Duodenal mucosa (tissue), 2 donors: ENCODE measurements around the gene MID2.
"Not testable (repeated sequence)": the region's sequence is repeated elsewhere in the genome, so short reads cannot be mapped to it uniquely, and the experiment has no call there.

Source experiments
- H3K27ac ChIP-seq: one replicate; pipeline ENCODE4 v1.7.0; 2013; ENCODE audit warnings: low read depth, low read length
- H3K27me3 ChIP-seq, 2 donors: one replicate each; pipeline ENCODE4 v1.7.0; 2013; ENCODE audit warnings: low read length in 2 of 2, control low read depth in 1 of 2; ENCODE audit not compliant: insufficient read depth in 2 of 2, control insufficient read depth in 1 of 2
- H3K36me3 ChIP-seq, 2 donors: one replicate each; pipeline ENCODE4 v1.7.0; 2013; ENCODE audit warnings: low read length in 2 of 2, control low read depth in 1 of 2; ENCODE audit not compliant: insufficient read depth in 2 of 2, control insufficient read depth in 1 of 2
- H3K4me1 ChIP-seq, 2 donors: one replicate each; pipeline ENCODE4 v1.7.0; 2013; ENCODE audit warnings: low read length in 2 of 2, control low read depth in 1 of 2; ENCODE audit not compliant: insufficient read depth in 2 of 2, control insufficient read depth in 1 of 2
- H3K4me3 ChIP-seq, 2 donors: one replicate each; pipeline ENCODE4 v1.7.0; 2013; ENCODE audit warnings: low read length in 2 of 2, low read depth in 1 of 2
- H3K9ac ChIP-seq, 2 donors: one replicate each; pipeline ENCODE4 v1.7.0; 2013; ENCODE audit warnings: low read length in 2 of 2, low read depth in 1 of 2
- H3K9me3 ChIP-seq, 2 donors: one replicate each; pipeline ENCODE4 v1.7.0; 2013; ENCODE audit warnings: low read length in 2 of 2, control low read depth in 1 of 2; ENCODE audit not compliant: control insufficient read depth in 1 of 2

Gene MID2

DNA sequence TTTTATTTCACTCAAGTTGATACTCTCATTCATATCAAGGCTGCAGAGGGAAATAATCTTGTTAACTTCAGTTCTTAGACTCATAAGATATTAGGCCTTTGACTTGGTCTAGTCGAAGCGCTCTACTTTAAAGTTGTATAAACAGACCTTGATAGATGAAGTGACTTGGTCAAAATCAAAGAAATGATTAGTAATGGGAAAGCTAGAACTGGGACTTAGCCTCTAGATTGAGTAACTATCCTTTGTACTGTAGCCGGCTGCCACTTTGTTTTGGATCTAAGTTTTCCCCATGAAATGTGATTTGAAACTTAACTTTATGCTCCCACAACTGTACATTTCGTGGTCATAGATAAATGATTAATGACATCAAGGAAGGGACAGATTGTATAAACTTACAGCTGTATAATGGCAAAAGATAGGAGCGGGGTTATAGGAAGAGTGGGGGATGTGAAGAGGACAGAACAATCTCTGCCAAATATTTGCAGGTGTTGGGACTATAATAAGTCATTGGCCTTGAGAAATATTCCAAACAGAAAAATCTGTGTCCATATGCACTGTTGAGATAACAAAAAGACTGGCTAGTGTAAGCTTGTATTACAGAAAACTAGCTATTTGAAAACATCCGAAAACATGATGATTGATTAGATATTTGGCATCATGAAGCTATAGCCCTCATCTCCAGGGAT is 17.2 kb downstream of the MID2 start:
- H3K27me3 ChIP-seq: no peaks in the 10 kb centered on the region
- no peaks in the 10 kb centered on the region for H3K9me3 ChIP-seq
- no peaks in the 10 kb centered on the region for H3K4me1 ChIP-seq
- no peaks in the 10 kb centered on the region for H3K36me3 ChIP-seq
- no peak overlapping the region for H3K4me3 ChIP-seq
- H3K9ac ChIP-seq: no peak overlapping the region
- no peak overlapping the region for H3K27ac ChIP-seq

DNA sequence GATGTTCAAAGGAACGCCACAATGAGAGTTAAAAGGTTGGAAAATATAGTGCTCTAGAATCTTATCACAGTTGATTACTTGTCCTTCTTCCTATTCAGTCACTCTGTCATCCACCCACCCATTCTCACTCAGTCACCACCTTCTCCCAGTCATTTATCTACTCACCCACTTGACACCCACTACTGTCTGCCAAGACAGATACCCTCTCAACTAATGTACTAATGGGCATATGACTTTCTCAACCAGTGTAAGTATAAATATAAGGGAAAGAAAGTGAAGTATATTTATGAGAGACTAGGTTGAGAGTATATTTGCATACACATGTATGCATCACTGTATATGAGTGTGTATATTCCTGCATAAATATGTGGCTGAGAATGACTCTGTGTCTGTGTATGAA is 20.0 kb downstream of the MID2 start:
- H3K27ac ChIP-seq: no peak overlapping the region
- H3K27me3 ChIP-seq: no peaks in the 10 kb centered on the region
- no peak overlapping the region for H3K4me3 ChIP-seq
- no peaks in the 10 kb centered on the region for H3K9me3 ChIP-seq
- no peaks in the 10 kb centered on the region for H3K36me3 ChIP-seq
- H3K4me1 ChIP-seq: no peaks in the 10 kb centered on the region
- no peak overlapping the region for H3K9ac ChIP-seq

DNA sequence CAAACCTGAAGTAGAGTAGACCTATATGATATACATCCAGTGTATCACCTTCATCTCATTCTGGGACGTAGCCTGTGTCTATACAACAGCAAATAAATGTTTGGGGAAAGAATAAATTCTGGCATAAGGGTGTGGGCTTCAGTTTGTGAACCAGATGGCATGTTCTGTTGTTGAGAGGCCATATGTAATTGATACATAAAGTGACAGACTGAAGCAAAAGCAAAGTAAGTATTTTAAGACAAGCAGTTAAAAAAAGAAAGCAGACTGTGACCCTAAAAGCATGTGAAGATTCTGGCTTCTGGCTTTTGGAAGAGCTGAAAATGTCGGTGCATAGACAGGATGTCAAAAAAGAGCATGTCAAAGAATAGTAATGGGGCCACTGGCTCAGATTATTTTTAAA is 22.9 kb downstream of the MID2 start:
- no peak overlapping the region for H3K4me3 ChIP-seq
- H3K9me3 ChIP-seq: no peaks in the 10 kb centered on the region
- H3K4me1 ChIP-seq: no peaks in the 10 kb centered on the region
- no peak overlapping the region for H3K27ac ChIP-seq
- no peaks in the 10 kb centered on the region for H3K27me3 ChIP-seq
- H3K9ac ChIP-seq: no peak overlapping the region
- H3K36me3 ChIP-seq: no peaks in the 10 kb centered on the region

DNA sequence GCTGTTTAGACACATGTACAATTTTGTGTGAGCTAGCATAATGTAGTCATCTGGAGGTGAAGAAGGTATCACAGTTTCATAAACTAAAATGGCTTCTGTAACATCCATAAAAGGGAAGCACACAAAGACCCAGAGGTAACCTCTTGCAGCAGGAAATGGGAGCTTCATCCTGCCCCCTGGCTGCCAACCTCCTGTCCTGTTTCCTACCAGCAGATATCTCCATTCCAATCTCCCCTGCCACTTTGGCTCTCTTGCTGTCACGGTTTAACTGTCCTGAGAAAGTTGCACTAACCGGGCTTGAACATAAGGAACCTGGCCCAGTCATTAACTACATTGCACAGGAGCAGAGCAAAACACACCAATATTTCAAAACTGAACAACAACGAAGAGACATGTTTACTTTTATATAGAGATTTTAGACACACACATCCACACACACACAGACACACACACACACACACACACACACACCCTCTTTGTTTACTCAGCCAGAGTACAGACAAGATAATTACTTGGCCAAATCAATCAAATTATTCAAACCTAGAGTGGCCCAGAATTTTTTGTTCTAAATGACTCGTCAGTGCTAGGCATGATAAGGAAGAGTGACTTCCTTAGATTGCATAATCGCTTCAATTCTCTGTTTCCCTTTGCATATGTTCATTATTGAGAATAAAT is 24.2 kb downstream of the MID2 start:
- Histone ChIP-seq H3K27ac (no peak overlapping the region), H3K27me3 (no peaks in the 10 kb centered on the region)

DNA sequence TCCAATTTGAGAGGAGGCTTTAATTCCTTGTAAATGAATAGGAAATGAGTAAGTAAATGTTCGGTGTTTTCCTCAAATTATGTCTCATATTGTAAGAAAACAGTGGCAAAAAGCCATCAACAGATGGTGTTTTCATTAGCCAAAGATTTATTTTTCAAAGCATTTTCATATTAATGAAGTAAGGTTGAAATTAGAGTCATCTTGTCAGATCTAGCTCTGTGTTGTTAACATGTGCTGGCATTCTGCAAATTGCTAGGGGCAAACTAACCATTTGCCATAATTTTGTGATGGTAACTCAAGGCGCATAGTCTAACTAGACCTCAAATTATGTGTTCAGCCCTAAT is 24.7 kb downstream of the MID2 start:
- H3K4me1 ChIP-seq: no peaks in the 10 kb centered on the region
- H3K9me3 ChIP-seq: no peaks in the 10 kb centered on the region
- H3K9ac ChIP-seq: no peak overlapping the region
- no peaks in the 10 kb centered on the region for H3K27me3 ChIP-seq
- H3K27ac ChIP-seq: no peak overlapping the region
- H3K36me3 ChIP-seq: no peaks in the 10 kb centered on the region
- H3K4me3 ChIP-seq: no peak overlapping the region

More for the DNA sequence above, 24.2 kb downstream of the MID2 start:
- Histone ChIP-seq H3K9me3 (no peaks in the 10 kb centered on the region), H3K4me3 (no peak overlapping the region), H3K4me1 (no peaks in the 10 kb centered on the region), H3K36me3 (no peaks in the 10 kb centered on the region), H3K9ac (no peak overlapping the region)

DNA sequence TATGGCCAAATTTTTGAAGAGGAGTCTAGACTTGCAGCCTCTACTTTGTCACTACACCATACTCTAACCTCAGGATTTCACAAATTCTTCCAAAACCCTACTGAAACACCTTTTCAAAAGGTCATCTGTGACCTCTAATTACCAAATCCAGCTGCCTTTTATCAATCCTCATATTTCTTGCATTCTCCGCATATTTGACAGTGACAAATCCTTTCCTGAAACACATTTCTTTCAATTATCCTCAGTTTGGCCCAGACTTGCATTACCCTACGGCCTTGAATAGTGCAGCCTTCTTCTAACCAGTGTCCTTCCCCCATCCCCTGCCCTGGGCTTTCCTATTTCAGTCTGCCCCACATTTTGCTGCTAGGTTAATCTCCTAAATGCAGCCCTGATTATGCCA is 25.5 kb downstream of the MID2 start:
- Histone ChIP-seq H3K4me1 (no peaks in the 10 kb centered on the region), H3K27me3 (no peaks in the 10 kb centered on the region), H3K9me3 (no peaks in the 10 kb centered on the region), H3K36me3 (no peaks in the 10 kb centered on the region), H3K4me3 (no peak overlapping the region), H3K27ac (no peak overlapping the region), H3K9ac (no peak overlapping the region)

DNA sequence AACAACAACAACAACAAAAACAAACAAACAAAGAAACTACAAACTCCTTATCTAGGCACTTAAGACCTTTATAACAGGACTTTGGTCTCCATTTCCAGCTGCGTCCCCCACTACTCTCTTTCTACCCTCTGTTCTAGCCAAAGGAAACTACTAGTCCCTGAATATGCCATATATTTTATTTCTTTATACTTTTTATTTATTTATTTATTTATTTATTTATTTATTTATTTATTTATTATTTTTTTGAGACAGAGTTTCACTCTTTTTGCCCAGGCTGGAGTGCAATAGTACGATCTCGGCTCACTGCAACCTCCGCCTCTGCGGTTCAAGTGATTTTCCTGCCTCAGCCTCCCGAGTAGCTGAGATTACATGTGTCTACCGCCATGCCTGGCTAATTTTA is 26.0 kb downstream of the MID2 start:
- not testable (repeated sequence) for H3K4me3 ChIP-seq, H3K27ac ChIP-seq, H3K4me1 ChIP-seq, H3K9me3 ChIP-seq, H3K27me3 ChIP-seq, H3K36me3 ChIP-seq, H3K9ac ChIP-seq

DNA sequence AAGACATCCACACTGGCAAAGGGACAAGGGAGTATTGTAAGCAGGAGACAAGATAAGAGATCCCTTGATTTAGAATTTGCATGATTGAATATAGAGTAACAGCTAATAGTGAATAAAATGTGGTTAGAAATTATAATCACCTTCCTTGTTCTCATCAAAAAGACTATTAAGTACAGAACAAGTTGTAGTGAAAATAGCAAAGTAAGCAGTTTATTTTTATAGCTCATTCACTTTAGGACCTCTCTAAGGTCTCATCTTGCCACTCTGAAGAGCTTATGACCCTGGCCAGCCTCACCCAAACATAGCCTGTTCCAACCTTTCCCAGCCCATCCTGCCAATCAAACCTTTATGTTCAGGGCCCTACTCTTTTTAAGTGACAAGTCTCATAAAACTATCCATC is 30.6 kb downstream of the MID2 start:
- H3K4me1 ChIP-seq: no peaks in the 10 kb centered on the region
- H3K9ac ChIP-seq: no peak overlapping the region
- H3K9me3 ChIP-seq: no peaks in the 10 kb centered on the region
- H3K36me3 ChIP-seq: no peaks in the 10 kb centered on the region
- H3K4me3 ChIP-seq: no peak overlapping the region
- H3K27ac ChIP-seq: no peak overlapping the region
- H3K27me3 ChIP-seq: no peaks in the 10 kb centered on the region

DNA sequence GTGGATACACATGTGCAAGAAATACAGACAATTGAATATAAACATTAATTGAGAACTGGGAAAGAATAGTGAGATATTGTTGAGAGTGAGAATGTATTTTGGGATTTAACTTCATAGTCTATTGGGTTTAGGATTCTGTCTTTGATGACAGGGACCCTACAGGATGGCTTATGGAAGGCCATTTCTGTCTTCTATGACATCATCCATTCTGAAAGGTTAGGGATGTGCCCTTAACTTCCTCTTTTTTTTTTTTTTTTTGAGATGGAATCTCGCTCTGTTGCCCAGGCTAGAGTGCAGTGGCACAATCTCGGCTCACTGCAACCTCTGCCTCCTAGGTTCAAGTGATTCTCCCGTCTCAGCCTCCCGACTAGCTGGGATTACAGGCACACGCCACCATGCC is 31.4 kb downstream of the MID2 start:
- H3K27me3 ChIP-seq, H3K4me1 ChIP-seq, H3K36me3 ChIP-seq, H3K4me3 ChIP-seq, H3K27ac ChIP-seq, H3K9ac ChIP-seq, H3K9me3 ChIP-seq: not testable (repeated sequence)

DNA sequence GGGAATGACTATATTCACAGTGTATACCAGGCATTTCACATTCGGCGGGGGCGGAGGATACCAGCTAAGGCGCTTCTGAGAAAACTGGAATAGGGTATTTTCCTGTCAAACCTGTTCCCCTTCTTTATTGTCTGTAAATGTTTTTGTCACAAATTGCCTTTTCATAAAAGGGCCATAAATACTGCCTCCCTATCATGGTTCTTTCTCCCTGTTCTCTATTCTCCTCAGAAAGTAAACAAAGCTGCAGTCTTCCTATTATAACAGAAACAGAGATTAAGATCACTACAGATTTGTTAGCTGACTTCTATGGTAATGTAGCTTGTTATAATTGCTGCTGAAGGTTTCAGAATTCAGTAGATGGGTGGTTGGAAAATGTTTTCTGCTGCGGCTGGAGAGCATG is 32.2 kb downstream of the MID2 start:
- Histone ChIP-seq H3K4me1 (no peaks in the 10 kb centered on the region), H3K27me3 (no peaks in the 10 kb centered on the region), H3K9me3 (no peaks in the 10 kb centered on the region), H3K9ac (no peak overlapping the region), H3K4me3 (no peak overlapping the region), H3K27ac (no peak overlapping the region), H3K36me3 (no peaks in the 10 kb centered on the region)
